ENCODE data around the gene WFDC2.

WFDC2 gene

GRCh38 chr20:45469336-45470261 is at the start of gene WFDC2:
Gene WFDC2 (plus strand): TSS chr20:45469753. CDS start chr20:45469782, 29 bp downstream.
- DNase-seq (ENCODE audit: low read depth), result no peak
- H3K4me3 ChIP-seq (ENCODE audit: low read depth, low read length), result no peak within 1 kb of the TSS
- no peak for TF ChIP-seq CTCF (IDR thresholded peaks at IDR 0.05; ENCODE audit: low read depth, low read length, missing control alignments)

DNA sequence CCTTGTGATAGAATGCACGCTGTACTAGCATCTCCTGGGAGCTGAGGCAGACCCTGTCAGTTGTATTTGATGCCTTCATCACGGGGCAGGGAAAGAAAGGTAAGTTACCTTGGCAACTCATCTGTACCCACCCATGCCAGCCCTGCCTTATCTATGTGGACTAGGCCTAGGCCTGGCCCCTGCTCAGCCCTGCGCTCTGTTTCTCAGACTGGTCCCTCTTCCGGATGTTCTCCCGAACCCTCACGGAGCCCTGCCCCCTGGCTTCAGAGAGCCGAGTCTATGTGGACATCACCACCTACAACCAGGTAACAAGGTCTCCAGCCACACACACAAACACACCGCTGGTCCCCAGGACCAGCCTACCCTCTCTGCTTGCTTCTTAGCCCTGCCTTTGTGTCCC is 49.4 kb upstream of the WFDC2 start:
- no peak for TF ChIP-seq CTCF (IDR thresholded peaks at IDR 0.05; ENCODE audit: low read depth, low read length, missing control alignments)
- no peak for DNase-seq (ENCODE audit: low read depth)
- no peak overlapping the region for H3K4me3 ChIP-seq (ENCODE audit: low read depth, low read length)

DNA sequence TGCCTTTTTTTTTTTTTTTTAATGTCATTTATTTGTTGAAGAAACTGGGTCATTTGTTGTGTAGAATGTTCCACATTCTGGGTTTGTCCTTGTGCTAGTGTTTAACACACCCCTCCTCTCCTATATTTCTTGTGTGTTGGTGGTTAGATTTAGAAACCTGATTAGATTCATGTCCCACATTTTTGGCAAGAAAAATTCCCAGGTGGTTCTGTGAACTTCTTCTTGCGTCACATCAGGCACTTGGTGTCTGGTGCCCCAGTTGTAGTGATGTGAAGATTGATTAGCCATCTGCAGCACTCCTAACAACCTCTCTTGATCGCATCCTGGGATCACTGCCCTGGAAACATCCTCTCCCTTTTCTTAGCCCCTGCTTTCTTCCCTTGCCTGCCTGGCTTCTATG is 45.9 kb upstream of the WFDC2 start:
- no peak overlapping the region for H3K4me3 ChIP-seq (ENCODE audit: low read depth, low read length)
- no peak for TF ChIP-seq CTCF (IDR thresholded peaks at IDR 0.05; ENCODE audit: low read depth, low read length, missing control alignments)
- no peak for DNase-seq (ENCODE audit: low read depth)

DNA sequence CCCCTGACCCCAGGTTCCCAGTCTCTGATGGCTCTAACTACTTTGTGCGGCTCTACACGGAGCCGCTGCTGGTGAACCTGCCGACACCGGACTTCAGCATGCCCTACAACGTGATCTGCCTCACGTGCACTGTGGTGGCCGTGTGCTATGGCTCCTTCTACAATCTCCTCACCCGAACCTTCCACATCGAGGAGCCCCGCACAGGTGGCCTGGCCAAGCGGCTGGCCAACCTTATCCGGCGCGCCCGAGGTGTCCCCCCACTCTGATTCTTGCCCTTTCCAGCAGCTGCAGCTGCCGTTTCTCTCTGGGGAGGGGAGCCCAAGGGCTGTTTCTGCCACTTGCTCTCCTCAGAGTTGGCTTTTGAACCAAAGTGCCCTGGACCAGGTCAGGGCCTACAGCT is 44.0 kb upstream of the WFDC2 start:
- no peak for DNase-seq (ENCODE audit: low read depth)
- TF ChIP-seq CTCF (IDR thresholded peaks at IDR 0.05; ENCODE audit: low read depth, low read length, missing control alignments), result no peak
- H3K4me3 ChIP-seq (ENCODE audit: low read depth, low read length), result no peak overlapping the region

DNA sequence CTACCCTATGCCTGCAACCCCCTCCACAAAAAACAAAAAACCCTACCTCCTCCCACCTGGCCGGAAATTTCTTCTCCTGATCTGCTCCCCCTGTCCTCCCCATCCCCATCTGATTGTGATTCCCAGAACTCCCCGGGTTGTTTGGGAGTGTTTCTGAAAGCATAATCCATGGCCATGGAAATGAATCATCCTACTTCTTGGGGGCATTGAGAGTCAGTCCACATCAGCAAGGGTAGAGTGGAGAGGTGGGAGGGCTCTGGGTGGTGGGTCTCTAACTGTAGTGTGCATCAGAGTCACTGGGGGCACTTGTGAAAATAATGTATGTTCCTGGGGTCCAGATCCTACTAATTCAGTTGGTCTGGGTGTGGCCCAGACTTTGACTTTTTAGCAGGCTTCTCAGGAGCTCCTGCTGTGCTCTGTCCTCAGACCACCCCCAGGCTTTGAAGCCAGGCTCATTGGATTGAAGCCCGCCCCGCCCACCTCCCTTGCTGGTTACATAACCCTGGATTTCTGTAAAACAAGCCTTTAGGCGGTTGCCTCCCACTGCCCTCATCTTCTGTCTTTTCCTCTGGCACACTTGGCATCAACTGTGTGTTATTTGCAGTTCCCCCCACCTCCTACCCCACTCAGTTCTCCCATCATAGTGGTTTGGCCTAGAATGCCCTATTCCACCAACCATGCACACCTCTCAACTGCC is 43.1 kb upstream of the WFDC2 start:
- no peak for TF ChIP-seq CTCF (IDR thresholded peaks at IDR 0.05; ENCODE audit: low read depth, low read length, missing control alignments)
- DNase-seq (ENCODE audit: low read depth), result no peak
- no peak overlapping the region for H3K4me3 ChIP-seq (ENCODE audit: low read depth, low read length)

DNA sequence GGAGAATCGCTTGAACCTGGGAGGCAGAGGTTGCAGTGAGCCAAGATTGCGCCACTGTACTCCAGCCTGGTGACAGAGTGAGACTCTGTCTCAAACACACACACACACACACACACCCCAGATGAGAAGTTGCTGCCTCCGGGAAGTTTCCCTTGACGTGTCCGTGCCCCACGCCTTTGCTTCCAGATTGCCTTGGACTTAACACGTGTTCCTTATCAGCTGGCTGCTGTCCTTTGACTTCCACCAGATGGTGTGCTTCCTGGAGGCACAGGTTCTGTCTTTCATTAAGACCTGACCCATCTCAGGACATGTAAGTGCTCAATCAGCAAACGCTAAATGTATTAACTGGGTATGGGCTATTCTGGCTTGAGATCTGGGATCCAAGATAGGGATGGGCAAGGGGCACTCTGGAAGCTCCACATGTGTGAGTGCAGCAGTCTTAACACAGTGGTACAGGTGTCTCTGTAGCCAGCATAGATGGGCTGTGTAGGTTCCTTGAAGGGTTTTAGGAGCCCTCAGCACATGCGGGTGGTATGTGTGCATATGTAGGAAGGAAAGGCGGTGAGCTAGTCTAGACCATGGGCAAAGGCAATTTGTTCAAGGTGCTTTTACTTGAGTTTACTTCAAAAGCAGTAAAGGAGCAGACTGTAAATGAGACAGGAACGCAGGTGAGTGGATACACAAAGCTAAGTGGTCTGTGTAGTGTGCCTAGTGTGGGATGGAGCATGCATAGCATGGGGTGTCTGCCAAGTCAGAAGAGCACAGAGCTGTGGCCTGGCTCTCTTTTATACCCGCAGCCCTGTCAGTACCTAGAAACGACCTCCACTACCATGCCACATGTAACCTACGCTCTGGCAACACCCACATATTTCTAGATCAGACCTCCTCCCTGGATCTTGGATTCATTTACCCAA is 42.1 kb upstream of the WFDC2 start:
- no peak overlapping the region for H3K4me3 ChIP-seq (ENCODE audit: low read depth, low read length)
- no peak for DNase-seq (ENCODE audit: low read depth)
- no peak for TF ChIP-seq CTCF (IDR thresholded peaks at IDR 0.05; ENCODE audit: low read depth, low read length, missing control alignments)

All from GM12864 (cell line).